ENCODE measurements around the gene MARCHF3. TPM values are rescaled to one million over a fixed set of nuclear protein-coding genes. Genes with fewer than 3 reads are reported as not detected.
A peak's percentile ranks its signal among the peaks of the same experiment; 100 is the strongest.

MARCHF3 gene
- total and polyA plus RNA-seq, 2 donors (not counting 1 experiment from before 2014, with no cell fraction given), result 8.6 to 11.6 TPM

DNA sequence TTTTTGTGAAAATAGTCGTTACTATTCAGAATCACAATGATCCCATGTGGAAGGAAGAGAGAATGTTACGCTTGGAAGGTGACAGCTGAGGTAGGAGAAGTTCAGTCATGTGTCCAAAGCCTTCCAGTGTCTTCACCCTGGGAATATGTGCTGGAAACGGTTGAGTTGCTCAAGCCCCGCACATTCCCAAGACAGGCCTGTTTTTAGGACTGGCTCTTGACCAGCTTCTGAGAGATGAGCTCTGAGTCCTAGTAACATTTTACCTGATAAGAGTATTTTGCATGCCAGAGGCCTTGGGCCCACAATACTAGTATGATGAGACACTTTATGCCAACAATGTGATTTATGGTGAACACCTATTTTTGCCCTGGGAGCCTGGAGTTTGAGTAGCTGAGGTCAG lies 151.7 kb downstream of the MARCHF3 start:
- Histone ChIP-seq H3K27me3 (ENCODE audit: control insufficient read depth, insufficient read depth, low read length) (no peaks in the 10 kb centered on the region), H3K79me2 (ENCODE audit: control insufficient read depth, insufficient read depth, low read length) (no peaks in the 10 kb centered on the region), H3K4me3 (replicated peaks in 1 of 4; ENCODE audit: control extremely low read depth in 1 of 4, insufficient read depth in 1 of 4, low read depth in 3 of 4, low read length in 4 of 4) (no peak overlapping the region), H3K9ac (ENCODE audit: insufficient read depth, low read length) (no peak overlapping the region), H4K20me1 (ENCODE audit: control insufficient read depth, extremely low read depth, insufficient read depth, low read length) (no peaks in the 10 kb centered on the region), H2AFZ (ENCODE audit: low read length) (no peak overlapping the region), H3K27ac (ENCODE audit: insufficient read depth, low read length) (no peak overlapping the region), H3K4me1 (ENCODE audit: control insufficient read depth, extremely low read depth, insufficient read depth, low read length) (no peaks in the 10 kb centered on the region), H3K9me3 (ENCODE audit: control insufficient read depth, insufficient read depth, low read depth, low read length) (no peaks in the 10 kb centered on the region), H3K36me3 (ENCODE audit: control insufficient read depth, insufficient read depth, low read length) (no peaks in the 10 kb centered on the region), H3K4me2 (ENCODE audit: extremely low read depth, insufficient read depth, low read length) (no peak overlapping the region)
- TF ChIP-seq, protein P1, sequence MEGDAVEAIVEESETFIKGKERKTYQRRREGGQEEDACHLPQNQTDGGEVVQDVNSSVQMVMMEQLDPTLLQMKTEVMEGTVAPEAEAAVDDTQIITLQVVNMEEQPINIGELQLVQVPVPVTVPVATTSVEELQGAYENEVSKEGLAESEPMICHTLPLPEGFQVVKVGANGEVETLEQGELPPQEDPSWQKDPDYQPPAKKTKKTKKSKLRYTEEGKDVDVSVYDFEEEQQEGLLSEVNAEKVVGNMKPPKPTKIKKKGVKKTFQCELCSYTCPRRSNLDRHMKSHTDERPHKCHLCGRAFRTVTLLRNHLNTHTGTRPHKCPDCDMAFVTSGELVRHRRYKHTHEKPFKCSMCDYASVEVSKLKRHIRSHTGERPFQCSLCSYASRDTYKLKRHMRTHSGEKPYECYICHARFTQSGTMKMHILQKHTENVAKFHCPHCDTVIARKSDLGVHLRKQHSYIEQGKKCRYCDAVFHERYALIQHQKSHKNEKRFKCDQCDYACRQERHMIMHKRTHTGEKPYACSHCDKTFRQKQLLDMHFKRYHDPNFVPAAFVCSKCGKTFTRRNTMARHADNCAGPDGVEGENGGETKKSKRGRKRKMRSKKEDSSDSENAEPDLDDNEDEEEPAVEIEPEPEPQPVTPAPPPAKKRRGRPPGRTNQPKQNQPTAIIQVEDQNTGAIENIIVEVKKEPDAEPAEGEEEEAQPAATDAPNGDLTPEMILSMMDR (conservative IDR thresholded peaks at IDR 0.05 in 1 of 2, IDR thresholded peaks at IDR 0.05 in 1 of 2; ENCODE audit: low read depth in 1 of 2, low read length in 2 of 2), result no peak
- TF ChIP-seq EZH2 (IDR thresholded peaks at IDR 0.05; ENCODE audit: low read length, missing control alignments), result no peak
- no peak for DNase-seq (ENCODE audit: low read depth in 2 of 2)

- Histone ChIP-seq H3K9me3 (ENCODE audit: control insufficient read depth, insufficient read depth, low read depth, low read length) (no peaks in the 10 kb centered on the region), H3K9ac (ENCODE audit: insufficient read depth, low read length) (no peak overlapping the region), H3K27ac (ENCODE audit: insufficient read depth, low read length) (no peak overlapping the region), H3K36me3 (ENCODE audit: control insufficient read depth, insufficient read depth, low read length) (no peaks in the 10 kb centered on the region), H3K4me1 (ENCODE audit: control insufficient read depth, extremely low read depth, insufficient read depth, low read length) (no peaks in the 10 kb centered on the region), H3K27me3 (ENCODE audit: control insufficient read depth, insufficient read depth, low read length) (no peaks in the 10 kb centered on the region), H4K20me1 (ENCODE audit: control insufficient read depth, extremely low read depth, insufficient read depth, low read length) (no peaks in the 10 kb centered on the region), H3K4me3 (replicated peaks in 1 of 4; ENCODE audit: control extremely low read depth in 1 of 4, insufficient read depth in 1 of 4, low read depth in 3 of 4, low read length in 4 of 4) (no peak overlapping the region), H3K79me2 (ENCODE audit: control insufficient read depth, insufficient read depth, low read length) (no peaks in the 10 kb centered on the region), H2AFZ (ENCODE audit: low read length) (no peak overlapping the region), H3K4me2 (ENCODE audit: extremely low read depth, insufficient read depth, low read length) (no peak overlapping the region)
- TF ChIP-seq, protein P1 (conservative IDR thresholded peaks at IDR 0.05 in 1 of 2, IDR thresholded peaks at IDR 0.05 in 1 of 2; ENCODE audit: low read depth in 1 of 2, low read length in 2 of 2), result no peak
- no peak for TF ChIP-seq EZH2 (IDR thresholded peaks at IDR 0.05; ENCODE audit: low read length, missing control alignments)
- DNase-seq (ENCODE audit: low read depth in 2 of 2), result no peak
These were observed 152.3 kb downstream of the MARCHF3 start for GRCh38 chr5:126878085-126878484.

GRCh38 chr5:126877602-126878001 lies 152.8 kb downstream of the MARCHF3 start:
- Histone ChIP-seq H3K4me2 (ENCODE audit: extremely low read depth, insufficient read depth, low read length) (no peak overlapping the region), H3K27me3 (ENCODE audit: control insufficient read depth, insufficient read depth, low read length) (no peaks in the 10 kb centered on the region), H3K4me1 (ENCODE audit: control insufficient read depth, extremely low read depth, insufficient read depth, low read length) (no peaks in the 10 kb centered on the region), H3K79me2 (ENCODE audit: control insufficient read depth, insufficient read depth, low read length) (no peaks in the 10 kb centered on the region), H3K4me3 (replicated peaks in 1 of 4; ENCODE audit: control extremely low read depth in 1 of 4, insufficient read depth in 1 of 4, low read depth in 3 of 4, low read length in 4 of 4) (no peak overlapping the region), H3K9me3 (ENCODE audit: control insufficient read depth, insufficient read depth, low read depth, low read length) (no peaks in the 10 kb centered on the region), H3K27ac (ENCODE audit: insufficient read depth, low read length) (no peak overlapping the region), H4K20me1 (ENCODE audit: control insufficient read depth, extremely low read depth, insufficient read depth, low read length) (no peaks in the 10 kb centered on the region), H3K9ac (ENCODE audit: insufficient read depth, low read length) (no peak overlapping the region), H2AFZ (ENCODE audit: low read length) (no peak overlapping the region), H3K36me3 (ENCODE audit: control insufficient read depth, insufficient read depth, low read length) (no peaks in the 10 kb centered on the region)
- no peak for TF ChIP-seq EZH2 (IDR thresholded peaks at IDR 0.05; ENCODE audit: low read length, missing control alignments)
- TF ChIP-seq, protein P1 (conservative IDR thresholded peaks at IDR 0.05 in 1 of 2, IDR thresholded peaks at IDR 0.05 in 1 of 2; ENCODE audit: low read depth in 1 of 2, low read length in 2 of 2), result no peak
- peak in 1 of 2 donors; percentile 40 for DNase-seq (ENCODE audit: low read depth in 2 of 2)

Measured in fibroblast of lung (primary cell).